ENCODE results near the gene C10orf105. TPM values are rescaled to one million over a fixed set of nuclear protein-coding genes. Genes with fewer than 3 reads are reported as not detected.

C10orf105 gene
- total and polyA plus RNA-seq, 2 of the 8 experiments (the other 6 are each of a cell fraction or from before 2014, with no cell fraction given): 0.71 to 0.73 TPM

- TF ChIP-seq CHD7 (IDR thresholded peaks at IDR 0.05; ENCODE audit: insufficient replicate concordance, low read length) (no peak), GABPA (IDR thresholded peaks at IDR 0.05; ENCODE audit: borderline replicate concordance, insufficient read depth, low read length) (no peak), POLR2A (IDR thresholded peaks at IDR 0.05; ENCODE audit: control extremely low read depth in 1 of 2, low read depth in 2 of 2, low read length in 2 of 2) (no peak), FOSL1 (IDR thresholded peaks at IDR 0.05; ENCODE audit: insufficient read depth, low read depth, low read length) (no peak), NANOG (IDR thresholded peaks at IDR 0.05; ENCODE audit: insufficient read depth, low read depth, low read length, poor library complexity, severe bottlenecking) (no peak), ASH2L (IDR thresholded peaks at IDR 0.05; ENCODE audit: low read length) (no peak), SIN3A (conservative IDR thresholded peaks at IDR 0.05 in 1 of 2, IDR thresholded peaks at IDR 0.05 in 1 of 2; ENCODE audit: low read depth in 1 of 2, low read length in 2 of 2) (no peak), ATF2 (IDR thresholded peaks at IDR 0.05; ENCODE audit: low read length) (no peak), EGR1 (IDR thresholded peaks at IDR 0.05; ENCODE audit: borderline replicate concordance, low read depth, low read length) (no peak), BACH1 (IDR thresholded peaks at IDR 0.05; ENCODE audit: low read length) (no peak), CREB1 (IDR thresholded peaks at IDR 0.05) (no peak)
These were observed 25.0 kb downstream of the C10orf105 start (continued) for GRCh38 chr10:71694567-71694968.
